Activated CD8-positive, alpha-beta memory T cell treated with anti-CD3 and anti-CD28 coated beads, Interleukin-2, amount 50 U/mL, for 4 hours (primary cell): ENCODE measurements around the gene CDK13.

Experiments used
- DNase-seq: peaks from one replicate; pipeline ENCODE4 v3.0.0-alpha.2; 2020

CDK13 gene

DNA sequence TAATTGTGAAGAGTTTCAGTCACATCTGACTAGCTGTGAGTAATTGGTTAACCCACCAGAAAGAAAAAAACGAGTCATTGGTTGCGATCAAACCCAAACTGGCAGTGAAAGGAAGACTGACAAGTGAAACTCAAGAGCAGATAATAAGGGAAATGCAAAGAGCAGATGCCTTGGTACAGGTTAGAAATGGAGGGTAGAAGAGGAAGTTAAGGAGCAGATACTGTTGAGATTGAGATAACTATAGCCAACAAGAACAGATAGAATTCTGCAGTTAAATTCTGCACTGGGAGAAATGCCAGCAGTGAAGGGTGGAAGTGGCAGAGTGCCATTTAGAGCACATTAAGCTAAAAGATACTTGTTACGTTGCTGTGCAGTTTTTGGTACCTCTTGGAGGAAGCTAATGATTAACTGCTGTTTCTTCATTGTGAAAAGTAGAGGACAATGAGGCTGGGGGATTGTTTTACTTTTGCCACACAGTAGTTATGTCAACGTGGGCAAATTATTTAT, 65.8 kb downstream of the CDK13 start:
- DNase-seq = no peak

DNA sequence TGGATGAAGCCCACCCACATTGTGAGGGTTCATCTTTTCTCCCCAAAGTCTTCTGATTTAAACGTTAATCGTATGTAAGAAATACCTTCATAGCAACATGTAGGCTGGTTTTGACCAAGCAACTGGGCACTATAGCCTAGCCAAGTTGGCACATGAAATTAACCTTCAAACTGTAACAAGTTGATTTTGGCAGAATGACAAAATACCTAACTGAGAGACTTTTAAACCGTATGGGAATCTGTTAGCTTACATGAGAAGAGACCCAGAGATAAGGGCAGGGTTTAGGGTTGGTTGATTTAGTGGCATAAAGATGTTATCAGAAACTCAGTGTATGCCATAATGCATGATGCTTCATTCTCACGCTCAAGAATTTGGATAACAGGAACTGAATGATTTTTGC, 69.5 kb downstream of the CDK13 start:
- no peak for DNase-seq

DNA sequence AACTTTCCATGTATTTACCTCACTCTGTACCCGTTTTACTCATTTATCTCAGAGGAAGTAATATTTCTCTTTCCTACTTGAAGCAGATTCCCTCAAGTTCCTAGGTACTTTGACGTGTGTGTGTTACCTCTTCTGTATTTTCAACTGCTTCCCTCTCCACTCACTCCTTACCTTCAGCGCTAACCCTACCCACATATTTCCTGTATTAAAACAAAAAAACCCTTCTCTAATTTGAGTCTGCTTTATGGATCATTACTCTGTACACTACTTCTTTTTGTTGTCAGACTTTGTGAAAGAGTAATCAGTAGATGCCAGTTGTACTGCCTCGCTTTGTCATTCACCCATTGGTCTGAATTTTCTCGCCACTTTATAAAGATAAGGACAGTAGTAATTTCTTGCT, 74.0 kb downstream of the CDK13 start:
- no peak for DNase-seq

DNA sequence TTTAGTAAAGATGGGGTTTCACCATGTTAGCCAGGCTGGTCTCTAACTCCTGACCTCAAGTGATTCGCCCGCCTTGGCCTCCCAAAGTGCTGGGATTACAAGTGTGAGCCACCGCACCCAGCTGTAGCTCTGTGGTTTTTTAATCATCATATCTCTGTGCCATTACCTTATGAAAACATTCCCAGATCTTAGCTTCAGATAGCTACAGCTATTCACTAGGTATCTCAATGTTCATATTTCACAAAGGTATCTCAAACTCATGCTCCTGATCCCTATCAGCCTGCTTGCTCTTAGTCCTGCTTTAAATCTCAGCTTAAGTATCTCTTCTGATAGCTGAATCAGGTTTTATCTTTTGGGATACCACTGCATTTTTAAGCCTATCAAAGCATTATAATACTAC, 74.8 kb downstream of the CDK13 start:
- no peak for DNase-seq

DNA sequence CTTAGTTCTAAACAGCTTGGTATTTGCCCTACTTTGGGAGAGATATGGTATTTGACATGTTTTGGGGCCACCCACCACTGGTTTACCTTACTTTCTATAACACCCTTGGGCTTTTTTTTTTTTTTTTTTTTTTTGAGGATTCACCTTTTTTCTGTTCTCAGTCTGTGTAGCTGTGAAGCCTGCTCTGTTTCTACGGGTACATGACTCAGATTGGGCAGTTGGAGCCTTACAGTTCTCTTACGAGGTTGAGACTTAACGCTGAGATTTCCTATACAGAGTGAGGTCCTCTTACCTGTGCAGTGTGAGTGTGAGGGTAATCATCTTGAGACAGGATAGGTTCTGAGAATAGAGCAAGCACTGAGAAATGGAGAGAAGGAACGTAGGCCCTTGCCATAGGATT, 77.5 kb downstream of the CDK13 start:
- DNase-seq = no peak

DNA sequence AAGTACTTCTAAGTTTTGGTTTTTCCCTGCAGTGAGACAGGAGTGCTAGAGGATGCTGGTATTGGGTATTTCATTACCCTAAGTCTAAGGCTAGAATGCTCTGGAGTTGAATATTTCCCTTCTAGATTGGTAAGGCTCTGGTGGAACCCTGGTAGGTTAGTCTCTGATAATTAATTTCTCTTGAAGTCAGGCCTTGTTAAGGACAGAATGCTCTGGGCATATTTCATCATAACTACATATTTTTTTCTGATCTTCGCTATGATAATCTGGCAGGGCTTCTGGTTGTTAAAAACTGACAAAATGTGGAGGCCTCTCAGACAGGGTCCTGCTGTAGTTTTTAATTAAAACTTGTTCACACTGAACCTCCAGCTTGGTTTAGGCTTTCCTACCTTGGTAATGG, 83.8 kb downstream of the CDK13 start:
- no peak for DNase-seq

DNA sequence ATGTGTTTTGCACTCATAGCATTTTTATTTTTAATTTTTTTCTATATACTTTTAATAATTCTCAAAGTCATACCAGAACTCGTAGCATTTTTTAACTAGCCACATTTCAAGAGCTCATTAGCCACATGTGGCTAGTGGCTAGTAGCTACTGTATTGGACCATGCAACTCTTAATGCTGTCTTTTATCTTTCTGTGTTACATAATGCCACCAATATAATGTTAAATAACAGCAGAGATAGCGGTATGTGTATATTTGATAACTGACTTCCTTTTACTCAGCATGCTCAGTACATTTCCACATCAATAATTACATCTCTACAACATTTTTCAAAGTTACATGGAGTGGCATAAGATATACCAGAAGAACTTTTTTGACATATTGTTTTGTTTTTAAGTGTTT, 91.4 kb downstream of the CDK13 start:
- DNase-seq = no peak

DNA sequence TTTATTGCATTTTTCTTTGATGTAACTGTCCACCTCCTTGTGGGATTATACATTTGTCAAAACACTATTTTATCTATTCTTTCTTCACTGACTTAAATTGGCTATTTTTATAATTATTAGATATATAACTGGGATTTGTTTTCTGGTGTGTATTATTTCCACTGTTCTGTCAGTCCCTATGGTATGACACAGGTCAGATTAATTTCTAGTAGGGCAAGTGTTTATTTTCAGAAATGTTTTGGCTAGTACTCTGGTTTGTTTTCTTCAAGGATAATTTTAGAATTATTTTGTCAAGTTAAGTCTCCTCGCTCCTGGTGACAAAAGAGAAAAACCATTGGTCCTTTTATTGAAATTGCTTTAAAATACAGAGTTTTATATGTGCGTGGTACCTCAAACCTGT, 93.1 kb downstream of the CDK13 start:
- no peak for DNase-seq

DNA sequence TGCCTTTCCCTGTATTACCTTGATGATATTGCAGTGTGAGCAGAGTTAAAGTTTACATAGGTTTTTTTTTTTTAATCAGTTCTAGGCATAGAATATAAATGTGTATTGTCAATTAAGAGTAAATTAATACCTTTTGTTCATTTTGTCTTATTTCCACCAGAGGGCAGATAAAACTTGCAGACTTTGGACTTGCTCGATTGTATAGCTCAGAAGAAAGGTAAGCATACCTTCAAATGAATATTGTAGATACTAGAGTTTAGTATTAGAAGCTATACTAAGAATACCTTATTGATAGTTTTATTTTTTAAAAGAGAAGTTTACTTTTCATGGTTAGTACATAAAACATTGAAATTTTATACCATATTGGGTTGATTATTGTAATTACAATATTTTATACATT, 97.6 kb downstream of the CDK13 start:
- no peak for DNase-seq

DNA sequence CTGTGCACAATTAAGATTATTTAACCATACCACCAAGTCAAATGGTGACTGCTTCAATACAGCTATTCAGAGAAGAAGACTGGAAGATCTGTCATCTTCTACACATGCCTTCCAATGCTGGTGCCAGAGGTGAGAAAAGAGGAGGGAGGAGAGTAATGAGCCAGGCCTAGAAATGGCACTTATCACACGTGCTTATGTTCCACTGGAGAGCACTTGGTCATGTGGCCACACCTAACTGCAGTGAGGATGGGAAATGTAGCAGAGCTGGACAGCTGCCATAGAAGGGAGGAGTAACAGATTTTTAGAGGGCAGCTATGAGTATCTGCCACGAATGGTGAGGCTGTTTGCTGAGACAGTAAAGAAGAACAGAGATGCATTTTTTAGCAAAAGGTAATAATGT, 107.2 kb downstream of the CDK13 start:
- no peak for DNase-seq

DNA sequence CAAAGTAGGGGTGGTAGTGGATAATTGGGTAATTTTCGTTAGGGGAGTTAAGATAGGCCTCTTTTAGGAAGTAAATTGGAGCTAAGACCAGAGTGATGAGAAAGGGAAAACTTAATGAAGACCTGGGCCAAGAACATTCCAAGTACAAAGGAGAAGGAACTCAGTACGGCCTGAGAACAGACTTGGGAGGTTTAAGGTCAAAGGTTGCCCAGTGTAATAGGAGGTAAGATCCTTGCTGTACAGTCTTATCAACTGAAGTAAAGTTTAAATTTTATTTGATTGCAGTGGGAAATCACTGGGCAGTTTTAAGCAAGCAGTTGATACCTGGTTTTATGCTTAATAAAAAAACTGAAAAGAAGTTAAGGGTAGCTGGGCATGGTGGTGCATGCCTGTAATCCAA, 108.0 kb downstream of the CDK13 start:
- no peak for DNase-seq

DNA sequence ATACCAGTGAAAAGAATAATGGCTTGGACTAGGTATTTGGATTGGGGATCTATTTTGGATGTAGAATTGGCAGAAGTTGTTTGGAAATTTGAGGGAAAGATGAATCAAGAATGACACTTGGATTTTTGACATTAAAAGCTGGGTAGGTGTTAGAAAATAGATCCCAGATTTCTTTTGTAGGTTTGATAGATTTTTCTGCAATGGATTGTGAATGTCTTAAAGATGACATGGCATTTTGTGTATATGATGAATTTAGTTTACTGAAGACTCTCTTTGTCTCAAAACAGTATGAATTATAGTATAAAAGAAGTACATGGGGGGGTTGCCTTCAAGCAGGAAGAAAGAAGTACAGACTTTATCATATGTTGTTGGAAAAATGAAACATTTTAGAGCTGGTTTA, 108.6 kb downstream of the CDK13 start:
- no peak for DNase-seq

DNA sequence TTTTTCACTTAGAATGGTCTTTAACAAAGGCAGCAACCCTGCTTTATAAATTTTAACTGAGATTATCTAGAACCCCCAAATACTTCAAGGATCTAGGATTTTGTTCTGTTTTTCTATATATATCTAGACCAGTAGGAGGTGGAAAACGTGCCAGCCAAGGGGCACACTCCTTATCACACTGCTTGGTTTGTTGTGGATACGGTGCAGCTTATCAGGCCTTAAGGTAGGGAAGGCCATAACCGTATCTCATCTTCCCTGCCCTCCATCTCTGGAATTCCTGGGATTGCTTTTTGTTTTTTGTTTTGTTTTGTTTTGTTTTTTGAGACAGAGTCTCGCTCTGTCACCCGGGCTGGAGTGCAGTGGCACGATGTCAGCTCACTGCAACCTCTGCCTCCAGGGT, 109.0 kb downstream of the CDK13 start:
- no peak for DNase-seq

DNA sequence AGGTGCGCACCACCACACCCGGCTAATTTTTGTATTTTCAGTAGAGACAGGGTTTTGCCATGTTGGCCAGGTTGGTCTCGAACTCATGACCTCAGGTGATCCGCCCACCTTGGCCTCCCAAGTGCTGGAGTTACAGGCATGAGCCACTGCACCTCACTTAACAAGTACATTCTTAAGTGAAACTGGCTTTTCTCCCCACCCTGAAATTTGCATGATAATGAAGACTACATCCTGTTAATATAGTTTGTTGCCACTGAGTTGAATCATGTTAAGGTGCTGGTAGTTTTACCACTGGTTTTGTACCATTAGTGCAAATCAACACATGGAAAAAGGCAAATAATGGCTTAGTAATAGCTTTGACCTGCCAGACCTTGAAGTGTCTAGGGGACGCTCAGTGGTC, 122.2 kb downstream of the CDK13 start:
- no peak for DNase-seq

DNA sequence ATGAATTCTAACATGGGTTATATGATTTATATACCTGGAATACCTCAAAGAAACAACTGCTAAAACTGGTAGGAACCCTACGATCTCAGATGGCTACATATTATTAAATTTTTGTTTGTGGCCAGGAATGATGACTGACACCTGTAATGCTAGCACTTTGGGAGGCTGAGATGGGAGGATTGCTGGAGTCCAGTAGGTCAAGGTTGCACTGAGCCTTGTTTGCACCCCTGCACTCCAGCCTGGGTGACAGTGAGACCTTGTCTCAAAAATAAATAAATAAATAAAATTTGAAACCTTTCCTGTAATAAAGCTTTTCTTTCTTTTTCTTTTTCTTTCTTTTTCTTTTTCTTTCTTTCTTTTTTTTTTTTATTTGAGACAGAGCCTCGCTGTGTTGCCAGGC, 123.2 kb downstream of the CDK13 start:
- DNase-seq = no peak

DNA sequence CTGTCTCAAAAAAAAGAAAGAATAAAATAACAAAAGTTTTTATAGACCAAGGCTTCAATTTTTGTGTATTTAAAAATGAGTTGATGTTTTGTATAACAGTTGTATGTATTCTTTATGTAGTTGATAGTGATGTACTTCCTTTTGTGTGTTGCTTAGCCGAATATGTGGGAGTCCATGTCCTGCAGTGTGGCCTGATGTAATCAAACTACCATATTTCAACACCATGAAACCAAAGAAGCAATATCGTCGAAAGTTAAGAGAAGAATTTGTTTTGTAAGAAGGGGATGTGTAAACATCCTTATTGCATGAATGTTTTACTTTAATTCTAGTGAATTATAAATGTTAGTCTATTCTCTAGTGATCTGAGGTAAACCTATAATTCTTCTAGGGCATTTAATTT, 127.8 kb downstream of the CDK13 start:
- no peak for DNase-seq

DNA sequence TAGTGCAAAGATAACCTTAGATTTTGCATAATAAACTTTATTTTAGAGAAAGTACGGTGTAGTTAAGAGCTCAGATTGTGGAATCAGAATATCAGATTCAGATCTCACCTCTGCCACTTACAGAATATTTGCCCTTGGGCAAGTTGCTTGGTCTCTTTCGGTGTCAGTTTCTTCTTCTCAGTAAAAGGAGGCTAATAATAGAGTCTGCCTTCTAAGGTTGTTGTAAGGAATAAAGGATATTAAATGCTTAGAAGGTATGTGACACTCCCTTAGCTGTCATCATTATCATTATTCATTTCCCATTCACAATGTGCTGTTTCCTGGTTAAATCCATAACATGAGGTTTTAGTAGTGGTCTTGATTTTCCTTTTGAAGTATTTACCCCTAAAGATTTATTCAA, 142.1 kb downstream of the CDK13 start:
- DNase-seq = no peak

DNA sequence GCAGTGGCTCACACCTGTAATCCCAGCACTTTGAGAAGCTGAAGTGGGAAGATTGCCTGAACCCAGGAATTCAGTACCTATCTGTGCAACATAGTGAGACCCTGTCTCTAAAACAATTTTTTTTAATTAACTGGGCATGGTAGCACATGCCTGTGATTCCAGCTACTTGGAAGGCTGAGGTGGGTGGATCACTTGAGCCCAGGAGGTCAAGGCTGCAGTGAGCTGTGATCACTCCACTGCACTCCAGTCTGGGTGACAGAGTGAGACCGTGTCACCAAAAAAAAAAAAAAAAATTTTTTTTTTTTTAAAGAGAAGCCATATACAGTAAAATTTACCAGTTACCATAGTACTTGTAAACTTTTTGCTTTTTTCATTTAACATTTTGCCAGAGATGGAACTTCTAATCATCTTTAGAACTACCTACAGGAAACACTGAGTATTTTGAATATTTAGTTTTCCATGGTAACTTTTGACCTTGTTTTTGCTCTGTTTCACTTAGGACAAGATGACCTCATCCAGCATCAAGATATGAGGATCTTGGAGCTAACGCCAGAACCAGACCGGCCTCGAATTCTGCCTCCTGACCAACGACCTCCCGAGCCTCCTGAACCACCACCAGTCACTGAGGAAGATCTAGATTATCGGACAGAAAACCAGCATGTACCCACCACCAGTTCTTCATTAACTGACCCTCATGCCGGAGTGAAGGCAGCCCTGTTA, 143.7 kb downstream of the CDK13 start:
- no peak for DNase-seq

DNA sequence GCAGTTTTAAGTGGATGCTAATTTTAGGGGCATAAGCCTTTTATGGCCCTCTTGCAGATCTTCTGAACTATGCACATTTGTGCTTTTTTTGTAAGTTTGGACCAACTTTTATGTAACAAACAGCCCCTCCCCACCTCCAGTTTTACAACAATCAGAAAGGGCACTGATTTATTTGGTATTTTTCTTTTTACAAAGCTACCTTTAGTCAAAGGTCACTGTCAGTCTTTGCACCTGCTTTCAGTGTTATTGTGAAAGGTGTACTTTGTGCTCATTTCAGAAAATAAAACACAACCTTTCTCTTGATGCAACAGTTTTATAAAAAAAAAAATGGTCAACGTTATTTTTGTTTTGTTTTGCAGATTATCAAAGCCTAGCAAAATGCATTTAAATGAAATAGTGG, 145.2 kb downstream of the CDK13 start:
- no peak for DNase-seq

DNA sequence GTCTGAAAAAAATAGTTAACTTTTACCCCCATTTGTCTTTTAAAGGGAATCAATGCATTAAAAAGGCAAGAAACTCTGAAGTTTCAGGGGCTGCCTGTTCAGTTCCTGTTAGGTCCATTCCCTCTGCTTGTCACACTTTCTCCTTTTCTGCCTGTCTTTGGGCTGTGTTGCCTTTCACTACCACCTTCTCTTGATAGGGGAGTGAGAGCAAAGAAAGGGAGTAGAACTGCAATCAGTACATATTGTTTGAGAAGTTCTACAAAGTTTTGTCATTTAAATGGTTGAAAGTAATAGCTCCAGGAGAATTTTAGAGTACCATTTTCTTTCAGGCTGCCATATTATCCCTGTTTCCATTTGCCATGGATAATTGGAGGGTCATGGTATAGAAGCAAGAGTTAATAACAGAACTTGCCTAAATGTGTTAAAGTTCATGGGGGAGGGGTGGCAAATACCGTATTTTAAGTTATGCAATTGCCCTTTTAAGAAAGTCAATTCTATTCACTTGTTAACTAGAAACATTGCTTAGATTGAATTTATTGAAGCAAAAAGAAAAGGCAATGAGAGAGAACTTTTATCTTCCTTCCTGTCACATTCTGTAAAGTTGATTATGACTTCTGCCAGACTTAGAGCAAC, 145.8 kb downstream of the CDK13 start:
- DNase-seq = no peak

DNA sequence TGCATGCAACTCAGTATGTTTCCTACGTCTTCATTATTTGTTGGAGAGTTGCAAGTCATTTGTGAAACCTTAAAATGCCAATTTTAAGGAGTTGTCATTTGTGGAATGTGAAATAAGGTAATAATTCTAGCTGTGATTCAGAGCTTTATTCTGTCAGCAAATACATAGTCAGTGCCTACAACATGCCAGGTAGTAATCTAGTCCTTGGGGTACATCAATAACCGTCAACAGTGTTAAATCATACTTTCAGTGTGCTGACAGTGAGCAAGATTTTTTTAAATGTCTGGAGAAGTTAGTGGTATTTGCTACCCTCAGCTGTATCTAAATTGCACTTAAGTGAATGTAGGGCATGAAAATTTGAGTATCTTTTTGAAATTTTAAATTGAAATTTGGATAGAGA, 147.7 kb downstream of the CDK13 start:
- DNase-seq = no peak

DNA sequence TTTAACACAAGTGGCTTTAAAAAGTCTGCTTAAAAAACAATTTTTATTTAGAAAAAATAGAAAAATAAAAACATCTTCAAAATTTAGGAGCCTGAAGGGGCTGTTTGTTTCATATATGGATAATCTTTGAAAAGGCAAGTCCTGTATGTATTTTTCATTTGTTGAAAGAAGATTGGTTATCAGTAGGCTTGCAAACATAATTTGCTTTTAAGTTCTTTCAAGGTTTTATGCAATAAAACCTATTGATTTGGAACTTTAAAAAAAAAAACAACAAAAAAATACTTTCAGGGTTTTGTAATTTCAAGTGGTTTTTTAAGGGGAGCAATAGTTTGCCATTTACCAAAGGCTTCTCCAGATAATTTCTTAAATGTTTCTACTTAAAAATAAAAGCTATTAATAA, 148.8 kb downstream of the CDK13 start:
- no peak for DNase-seq

DNA sequence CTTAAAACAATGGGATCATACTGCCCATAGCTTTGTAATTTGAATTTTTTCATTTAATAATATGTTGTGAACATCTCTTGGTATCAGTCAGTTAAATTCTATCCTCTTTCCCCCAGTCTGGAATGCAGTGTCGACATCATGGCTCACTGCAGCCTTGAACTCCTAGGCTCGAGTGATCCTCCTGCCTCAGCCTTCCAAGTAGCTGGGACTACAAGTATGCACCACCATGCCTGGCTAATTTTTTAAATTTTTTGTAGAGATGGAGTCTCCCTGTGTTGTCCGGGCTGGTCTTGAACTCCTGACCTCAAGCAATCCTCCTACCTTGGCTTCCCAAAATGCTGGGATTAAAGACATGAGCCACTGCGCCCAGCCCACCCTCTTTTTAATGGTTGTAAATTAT, 149.8 kb downstream of the CDK13 start:
- DNase-seq = no peak

DNA sequence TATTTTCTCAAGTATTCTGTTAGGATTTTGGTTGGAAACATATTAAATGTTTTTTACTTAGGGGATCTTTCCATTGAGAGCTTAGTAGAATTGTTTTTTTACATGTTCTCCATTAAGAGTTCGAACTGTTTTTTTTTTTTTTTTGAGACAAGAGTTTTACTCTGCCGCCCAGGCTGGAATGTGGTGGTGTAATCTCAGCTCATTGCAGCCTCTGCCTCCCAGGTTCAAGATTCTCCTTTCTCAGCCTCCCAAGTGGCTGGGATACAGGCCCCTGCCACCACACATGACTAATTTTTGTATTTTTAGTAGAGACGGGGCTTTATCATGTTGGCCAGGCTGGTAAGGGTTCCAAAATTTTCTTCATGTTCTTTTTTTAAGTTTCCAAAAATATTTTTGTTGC, 151.1 kb downstream of the CDK13 start:
- no peak for DNase-seq

DNA sequence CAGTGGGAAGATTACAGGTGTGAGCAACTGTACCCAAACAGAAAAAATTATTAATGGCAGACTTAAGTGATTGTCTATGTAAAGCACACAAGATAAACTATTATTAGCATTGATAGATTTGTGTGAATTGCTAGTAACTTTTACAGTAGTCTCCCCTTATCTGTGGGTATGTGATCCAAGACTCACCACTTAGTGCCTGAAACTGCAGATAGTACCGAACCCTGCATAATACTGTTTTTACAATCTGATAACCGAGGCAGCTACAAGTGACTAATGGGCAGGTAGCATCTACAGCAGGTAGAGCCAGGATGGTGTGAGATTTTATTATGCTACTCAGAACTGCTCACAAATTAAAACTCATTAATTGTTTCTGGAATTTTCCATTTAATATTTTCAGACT, 152.8 kb downstream of the CDK13 start:
- DNase-seq = no peak
